ENCODE data around the gene TAF15.

The TAF15 gene

GRCh38 chr17:35872196-35872980 is 63.1 kb downstream of the TAF15 start:
- no peak overlapping the region for H3K9ac ChIP-seq (ENCODE audit: low read length)
- H3K4me3 ChIP-seq (ENCODE audit: low read depth, low read length): no peak overlapping the region
- H3K4me1 ChIP-seq (ENCODE audit: control insufficient read depth, insufficient read depth, low read length): peaks cover 5% of the 10 kb centered on the region
- no peaks in the 10 kb centered on the region for H3K36me3 ChIP-seq (ENCODE audit: control insufficient read depth, insufficient read depth, low read length)
- no peaks in the 10 kb centered on the region for H3K27me3 ChIP-seq (ENCODE audit: control insufficient read depth, insufficient read depth, low read length)
- H3K27ac ChIP-seq (ENCODE audit: low read depth, low read length): no peak overlapping the region
- H3K9me3 ChIP-seq (ENCODE audit: control insufficient read depth, insufficient read depth, low read depth, low read length): no peaks in the 10 kb centered on the region

GRCh38 chr17:35875072-35875799 is 66.0 kb downstream of the TAF15 start:
- no peak overlapping the region for H3K4me3 ChIP-seq (ENCODE audit: low read depth, low read length)
- no peaks in the 10 kb centered on the region for H3K27me3 ChIP-seq (ENCODE audit: control insufficient read depth, insufficient read depth, low read length)
- H3K27ac ChIP-seq (ENCODE audit: low read depth, low read length): no peak overlapping the region
- H3K36me3 ChIP-seq (ENCODE audit: control insufficient read depth, insufficient read depth, low read length): no peaks in the 10 kb centered on the region
- no peak overlapping the region for H3K9ac ChIP-seq (ENCODE audit: low read length)
- no peaks in the 10 kb centered on the region for H3K9me3 ChIP-seq (ENCODE audit: control insufficient read depth, insufficient read depth, low read depth, low read length)
- H3K4me1 ChIP-seq (ENCODE audit: control insufficient read depth, insufficient read depth, low read length): peaks cover 5% of the 10 kb centered on the region

GRCh38 chr17:35875800-35876139 is 66.5 kb downstream of the TAF15 start:
- Histone ChIP-seq H3K27ac (ENCODE audit: low read depth, low read length) (no peak overlapping the region), H3K9me3 (ENCODE audit: control insufficient read depth, insufficient read depth, low read depth, low read length) (no peaks in the 10 kb centered on the region), H3K9ac (ENCODE audit: low read length) (no peak overlapping the region), H3K4me1 (ENCODE audit: control insufficient read depth, insufficient read depth, low read length) (peaks cover 5% of the 10 kb centered on the region), H3K4me3 (ENCODE audit: low read depth, low read length) (no peak overlapping the region), H3K27me3 (ENCODE audit: control insufficient read depth, insufficient read depth, low read length) (no peaks in the 10 kb centered on the region), H3K36me3 (ENCODE audit: control insufficient read depth, insufficient read depth, low read length) (no peaks in the 10 kb centered on the region)

- H3K27me3 ChIP-seq (ENCODE audit: control insufficient read depth, insufficient read depth, low read length): no peaks in the 10 kb centered on the region
- no peak overlapping the region for H3K4me3 ChIP-seq (ENCODE audit: low read depth, low read length)
- H3K9ac ChIP-seq (ENCODE audit: low read length): no peak overlapping the region
- H3K4me1 ChIP-seq (ENCODE audit: control insufficient read depth, insufficient read depth, low read length): no peaks in the 10 kb centered on the region
- H3K36me3 ChIP-seq (ENCODE audit: control insufficient read depth, insufficient read depth, low read length): no peaks in the 10 kb centered on the region
- no peak overlapping the region for H3K27ac ChIP-seq (ENCODE audit: low read depth, low read length)
- no peaks in the 10 kb centered on the region for H3K9me3 ChIP-seq (ENCODE audit: control insufficient read depth, insufficient read depth, low read depth, low read length)
These were observed 67.2 kb downstream of the TAF15 start for GRCh38 chr17:35876534-35876933.

DNA sequence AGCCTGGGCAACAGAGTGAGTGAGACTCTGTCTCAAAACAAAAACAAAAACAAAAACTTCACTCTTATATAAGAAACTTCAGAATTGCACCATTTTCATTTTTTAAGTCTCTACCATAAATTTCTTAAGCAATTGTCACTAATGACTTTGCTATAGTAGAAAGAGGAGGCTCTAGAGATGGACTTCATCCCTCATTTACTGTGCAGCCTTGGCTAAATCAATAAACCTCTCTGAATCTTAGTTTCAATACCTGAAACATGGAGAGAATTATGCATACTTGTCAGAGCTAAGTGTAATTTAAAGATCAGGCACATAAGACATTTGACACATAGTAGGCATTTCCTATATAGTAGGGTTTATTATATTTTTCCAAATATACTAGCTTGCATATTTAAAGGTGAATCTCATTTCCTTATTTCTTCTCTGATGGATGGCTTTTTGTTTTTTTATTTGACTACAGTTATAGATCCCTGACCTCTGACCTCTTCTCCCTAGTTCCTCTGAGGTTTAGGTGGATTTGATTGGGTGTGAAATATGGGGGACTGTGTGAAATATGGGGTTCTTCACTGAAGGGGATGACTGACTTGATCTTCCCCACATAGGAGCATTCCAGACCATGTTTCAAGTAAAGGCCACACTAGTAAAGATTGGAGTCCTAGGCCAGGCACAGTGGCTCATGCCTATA is 68.2 kb downstream of the TAF15 start:
- Histone ChIP-seq H3K4me1 (ENCODE audit: control insufficient read depth, insufficient read depth, low read length) (no peaks in the 10 kb centered on the region), H3K36me3 (ENCODE audit: control insufficient read depth, insufficient read depth, low read length) (no peaks in the 10 kb centered on the region), H3K4me3 (ENCODE audit: low read depth, low read length) (no peak overlapping the region), H3K9ac (ENCODE audit: low read length) (no peak overlapping the region), H3K9me3 (ENCODE audit: control insufficient read depth, insufficient read depth, low read depth, low read length) (no peaks in the 10 kb centered on the region), H3K27ac (ENCODE audit: low read depth, low read length) (no peak overlapping the region), H3K27me3 (ENCODE audit: control insufficient read depth, insufficient read depth, low read length) (no peaks in the 10 kb centered on the region)

GRCh38 chr17:35878361-35878760 is 69.1 kb downstream of the TAF15 start:
- H3K27me3 ChIP-seq (ENCODE audit: control insufficient read depth, insufficient read depth, low read length): no peaks in the 10 kb centered on the region
- no peaks in the 10 kb centered on the region for H3K36me3 ChIP-seq (ENCODE audit: control insufficient read depth, insufficient read depth, low read length)
- no peaks in the 10 kb centered on the region for H3K9me3 ChIP-seq (ENCODE audit: control insufficient read depth, insufficient read depth, low read depth, low read length)
- no peak overlapping the region for H3K27ac ChIP-seq (ENCODE audit: low read depth, low read length)
- no peak overlapping the region for H3K9ac ChIP-seq (ENCODE audit: low read length)
- no peaks in the 10 kb centered on the region for H3K4me1 ChIP-seq (ENCODE audit: control insufficient read depth, insufficient read depth, low read length)
- H3K4me3 ChIP-seq (ENCODE audit: low read depth, low read length): no peak overlapping the region

DNA sequence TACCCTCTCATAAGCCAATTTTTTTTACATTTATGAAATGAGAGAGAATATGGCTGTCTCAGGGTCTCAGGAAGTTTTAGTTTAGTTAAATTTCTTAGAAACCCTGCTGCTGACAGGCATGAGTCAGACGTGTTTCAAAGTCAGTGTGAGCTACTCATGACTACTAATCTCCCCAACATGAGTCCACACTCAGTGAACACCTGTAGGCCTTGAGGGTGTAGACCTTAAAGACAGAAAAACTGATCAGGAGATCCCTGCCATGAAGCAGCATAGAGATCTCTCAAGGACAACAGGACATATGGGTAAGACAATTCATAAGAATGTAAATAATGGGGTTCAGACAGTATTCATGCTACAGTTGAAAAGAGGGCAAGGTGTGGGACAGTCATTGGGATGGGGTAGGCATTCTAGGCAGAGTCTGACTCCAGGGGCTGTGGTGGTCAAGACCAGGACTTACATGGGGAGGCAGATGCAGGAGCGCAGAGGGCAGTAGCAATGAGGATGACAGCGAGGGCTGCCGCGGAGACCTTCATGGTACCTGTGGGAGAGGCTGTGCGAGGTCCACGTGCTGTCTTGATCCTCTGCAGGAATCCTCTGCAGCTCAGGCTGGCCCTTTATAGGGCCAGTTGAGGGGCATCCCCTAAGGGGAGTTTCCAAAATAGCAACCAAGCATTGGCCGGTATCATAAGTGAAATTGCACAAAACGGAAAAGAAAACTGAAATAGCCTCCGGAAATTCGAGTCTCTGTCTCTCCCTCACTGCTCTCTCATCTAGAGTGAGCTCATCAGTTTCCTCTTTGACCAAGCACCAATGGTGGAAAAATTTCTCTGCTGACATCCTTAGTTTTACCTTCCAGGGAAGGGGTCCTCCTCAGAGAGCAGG is 70.7 kb downstream of the TAF15 start, which contains the start of gene CCL5:
Gene CCL5, minus strand, starts transcription at position 588 of the 882 bp plus-strand sequence.
- no peak within 1 kb of the TSS for H3K4me3 ChIP-seq (ENCODE audit: low read depth, low read length)
- H3K27ac ChIP-seq (ENCODE audit: low read depth, low read length): no peak within 1 kb of the TSS
- H3K4me1 ChIP-seq (ENCODE audit: control insufficient read depth, insufficient read depth, low read length): no peaks in the 10 kb centered on the region
- H3K9ac ChIP-seq (ENCODE audit: low read length): no peak within 1 kb of the TSS
- H3K9me3 ChIP-seq (ENCODE audit: control insufficient read depth, insufficient read depth, low read depth, low read length): no peaks in the 10 kb centered on the region
- H3K27me3 ChIP-seq (ENCODE audit: control insufficient read depth, insufficient read depth, low read length): no peaks in the 10 kb centered on the region
- H3K36me3 ChIP-seq (ENCODE audit: control insufficient read depth, insufficient read depth, low read length): no peaks in the 10 kb centered on the region

DNA sequence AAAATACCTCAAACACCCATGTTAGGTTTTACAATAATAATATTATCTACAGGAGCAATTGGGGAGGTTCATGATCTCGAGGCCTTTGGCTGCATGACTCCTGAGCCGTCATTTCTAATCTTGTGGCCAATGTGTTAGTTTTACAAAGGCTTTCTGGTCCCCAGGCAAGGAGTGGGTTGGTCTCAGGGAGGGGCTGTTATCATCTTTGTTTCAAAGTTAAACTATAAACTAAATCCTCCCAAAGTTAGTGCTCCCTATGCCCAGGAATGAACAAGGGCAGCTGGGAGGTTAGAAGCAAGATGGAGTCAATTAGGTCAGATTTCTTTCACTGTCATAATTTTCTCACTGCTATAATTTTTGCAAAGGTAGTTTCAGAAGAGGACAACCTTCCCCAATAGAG is 80.0 kb downstream of the TAF15 start:
- Histone ChIP-seq H3K27me3 (ENCODE audit: control insufficient read depth, insufficient read depth, low read length) (no peaks in the 10 kb centered on the region), H3K9me3 (ENCODE audit: control insufficient read depth, insufficient read depth, low read depth, low read length) (no peaks in the 10 kb centered on the region), H3K27ac (ENCODE audit: low read depth, low read length) (no peak overlapping the region)

GRCh38 chr17:35889818-35890773 is 80.8 kb downstream of the TAF15 start:
- Histone ChIP-seq H3K36me3 (ENCODE audit: control insufficient read depth, insufficient read depth, low read length) (no peaks in the 10 kb centered on the region), H3K9ac (ENCODE audit: low read length) (no peak overlapping the region), H3K4me3 (ENCODE audit: low read depth, low read length) (no peak overlapping the region), H3K9me3 (ENCODE audit: control insufficient read depth, insufficient read depth, low read depth, low read length) (no peaks in the 10 kb centered on the region), H3K27ac (ENCODE audit: low read depth, low read length) (no peak overlapping the region), H3K27me3 (ENCODE audit: control insufficient read depth, insufficient read depth, low read length) (no peaks in the 10 kb centered on the region), H3K4me1 (ENCODE audit: control insufficient read depth, insufficient read depth, low read length) (peaks cover 11% of the 10 kb centered on the region; the same call in 1 of the 2 replicates)

More for the DNA sequence above, 80.0 kb downstream of the TAF15 start:
- Histone ChIP-seq H3K4me1 (ENCODE audit: control insufficient read depth, insufficient read depth, low read length) (peaks cover 11% of the 10 kb centered on the region; the same call in 1 of the 2 replicates), H3K36me3 (ENCODE audit: control insufficient read depth, insufficient read depth, low read length) (no peaks in the 10 kb centered on the region), H3K9ac (ENCODE audit: low read length) (no peak overlapping the region), H3K4me3 (ENCODE audit: low read depth, low read length) (no peak overlapping the region)

GRCh38 chr17:35890774-35891155 is 81.5 kb downstream of the TAF15 start:
- H3K4me1 ChIP-seq (ENCODE audit: control insufficient read depth, insufficient read depth, low read length): peaks cover 11% of the 10 kb centered on the region; the same call in 1 of the 2 replicates
- no peak overlapping the region for H3K27ac ChIP-seq (ENCODE audit: low read depth, low read length)
- H3K4me3 ChIP-seq (ENCODE audit: low read depth, low read length): no peak overlapping the region
- H3K27me3 ChIP-seq (ENCODE audit: control insufficient read depth, insufficient read depth, low read length): no peaks in the 10 kb centered on the region
- no peak overlapping the region for H3K9ac ChIP-seq (ENCODE audit: low read length)
- no peaks in the 10 kb centered on the region for H3K9me3 ChIP-seq (ENCODE audit: control insufficient read depth, insufficient read depth, low read depth, low read length)
- H3K36me3 ChIP-seq (ENCODE audit: control insufficient read depth, insufficient read depth, low read length): no peaks in the 10 kb centered on the region

Measured in HUES6 (cell line).